Stomach (tissue), 9 donors: ENCODE data around the gene USP21. TPM values are rescaled to one million over a fixed set of nuclear protein-coding genes. Genes with fewer than 3 reads are reported as not detected.
A peak's percentile ranks its signal among the peaks of the same experiment; 100 is the strongest.

Experiments used
- DNase-seq, 2 donors: peaks; one replicate each; pipeline versions ENCODE4 v3.0.0 to v3.0.0-alpha.2; 2013 to 2019
- H3K27ac ChIP-seq, 5 donors: fragments of 200-600 bp in 4 of 5; sonication (generic) in 4 of 5; one replicate each; pipeline ENCODE4 v1.5.1; 2013 to 2019; ENCODE audit warnings: mild to moderate bottlenecking in 1 of 5, moderate library complexity in 1 of 5
- H3K27me3 ChIP-seq, 3 donors: fragments of 200-600 bp; sonication (generic); one replicate each; pipeline ENCODE4 v1.5.1; 2017 to 2019; ENCODE audit warnings: mixed run types in 1 of 3
- H3K36me3 ChIP-seq, 4 donors: fragments of 200-600 bp; sonication (generic); 1 replicate in 3 of 4; 2 replicates in 1 of 4; pipeline ENCODE4 v1.5.1; 2016 to 2019
- H3K4me1 ChIP-seq, 4 donors: fragments of 200-600 bp; sonication (generic); one replicate each; pipeline ENCODE4 v1.5.1; 2016 to 2019
- H3K4me3 ChIP-seq, 4 donors: fragments of 200-600 bp; sonication (generic) in 3 of 4; one replicate each; pipeline ENCODE4 v1.5.1; 2016 to 2019; ENCODE audit warnings: mild to moderate bottlenecking in 1 of 4
- H3K9me3 ChIP-seq, 4 donors: fragments of 200-600 bp; sonication (generic); one replicate each; pipeline ENCODE4 v1.5.1; 2016 to 2019
- EP300 ChIP-seq: sonication (generic); formaldehyde crosslinking; IDR thresholded peaks from one replicate; pipeline ENCODE4 v1.6.1; 2017; ENCODE audit warnings: antibody characterized with exemption
- POLR2A ChIP-seq, 4 donors: fragments of 450-650 bp; IDR thresholded peaks; one replicate each; pipeline ENCODE4 v1.6.1; 2016; ENCODE audit warnings: antibody characterized with exemption in 4 of 4, control low read depth in 2 of 4, mild to moderate bottlenecking in 1 of 4, moderate library complexity in 1 of 4
- POLR2AphosphoS5 ChIP-seq, 3 donors: sonication (generic); formaldehyde crosslinking; IDR thresholded peaks; one replicate each; pipeline ENCODE4 v1.6.1; 2016; ENCODE audit warnings: antibody characterized with exemption in 3 of 3
- WGBS, 5 donors: extraction: QIAGEN DNeasy Blood & Tissue Kit in 3 of 5; methylation state at CpG; one replicate each; pipeline versions ENCODE4 v1.1.5 to v1.1.7; 2013 to 2018; 5-methylcytosine and 5-hydroxymethylcytosine counted together
- intact Hi-C: fragments of 100-400 bp; cut with DNase I; formaldehyde crosslinking; loops from one replicate; pipeline ENCODE4 v1.15.1; 2023; ENCODE audit warnings: low total_unique reads
- polyA plus RNA-seq, 3 donors: library from polyadenylated mRNA; stranded (reverse); fragments of 200-250 nt; gene quantifications; one replicate each; pipeline ENCODE4 v1.2.3, GENCODE V29; 2013
- total RNA-seq, 5 donors: library from RNA; depleted of rRNA; stranded (reverse); fragments of >200 nt; gene quantifications; one replicate each; pipeline versions ENCODE4 v1.1.0 to v1.2.3, GENCODE V29; 2014 to 2016
- TF ChIP-seq, protein P1 (sequence below), 7 experiments: fragments of 450-650 bp in 4 of 7; fragments of 200-600 bp in 3 of 7; sonication (generic) in 3 of 7; IDR thresholded peaks; one replicate each; pipeline ENCODE4 v1.5.1; 2016 to 2019; ENCODE audit warnings: antibody characterized with exemption in 7 of 7, control low read depth in 2 of 7, mild to moderate bottlenecking in 1 of 7
- donor health status: healthy with polysubstance abuse.
- donor health status: Bipolar disorder and iron deficiency.
- donor health status: healthy.

USP21 gene
- total and polyA plus RNA-seq, 8 donors, result 13.6 to 35.3 (median 19.9) TPM

GRCh38 chr1:161127649-161128048 lies 31.7 kb upstream of the USP21 start:
- DNase-seq, result no peak
- Histone ChIP-seq H3K9me3 (no peaks in the 10 kb centered on the region), H3K4me1 (peaks cover 17 to 54% (median 42%) of the 10 kb centered on the region in 4 donors), H3K27ac (peak overlapping the region in 1 of 5 donors; percentile 38), H3K27me3 (no peaks in the 10 kb centered on the region), H3K36me3 (peaks cover 50 to 73% (median 73%) of the 10 kb centered on the region in 4 donors), H3K4me3 (no peak overlapping the region)
- TF ChIP-seq POLR2AphosphoS5 (IDR thresholded peaks at IDR 0.05) (no peak), POLR2A (IDR thresholded peaks at IDR 0.05) (no peak), EP300 (no peak)
- TF ChIP-seq, protein P1, sequence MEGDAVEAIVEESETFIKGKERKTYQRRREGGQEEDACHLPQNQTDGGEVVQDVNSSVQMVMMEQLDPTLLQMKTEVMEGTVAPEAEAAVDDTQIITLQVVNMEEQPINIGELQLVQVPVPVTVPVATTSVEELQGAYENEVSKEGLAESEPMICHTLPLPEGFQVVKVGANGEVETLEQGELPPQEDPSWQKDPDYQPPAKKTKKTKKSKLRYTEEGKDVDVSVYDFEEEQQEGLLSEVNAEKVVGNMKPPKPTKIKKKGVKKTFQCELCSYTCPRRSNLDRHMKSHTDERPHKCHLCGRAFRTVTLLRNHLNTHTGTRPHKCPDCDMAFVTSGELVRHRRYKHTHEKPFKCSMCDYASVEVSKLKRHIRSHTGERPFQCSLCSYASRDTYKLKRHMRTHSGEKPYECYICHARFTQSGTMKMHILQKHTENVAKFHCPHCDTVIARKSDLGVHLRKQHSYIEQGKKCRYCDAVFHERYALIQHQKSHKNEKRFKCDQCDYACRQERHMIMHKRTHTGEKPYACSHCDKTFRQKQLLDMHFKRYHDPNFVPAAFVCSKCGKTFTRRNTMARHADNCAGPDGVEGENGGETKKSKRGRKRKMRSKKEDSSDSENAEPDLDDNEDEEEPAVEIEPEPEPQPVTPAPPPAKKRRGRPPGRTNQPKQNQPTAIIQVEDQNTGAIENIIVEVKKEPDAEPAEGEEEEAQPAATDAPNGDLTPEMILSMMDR (IDR thresholded peaks at IDR 0.05), result no peak
- intact Hi-C loops, result no loop called here
- WGBS, 5 donors, result 75 to 91% (median 80%) methylated on average over 2 of the region's 2 CpGs

GRCh38 chr1:161128591-161129420 lies 30.5 kb upstream of the USP21 start:
- Histone ChIP-seq H3K27ac (no peak overlapping the region), H3K9me3 (no peaks in the 10 kb centered on the region), H3K4me3 (no peak overlapping the region), H3K27me3 (no peaks in the 10 kb centered on the region), H3K4me1 (peaks cover 21 to 60% (median 48%) of the 10 kb centered on the region in 4 donors), H3K36me3 (peaks cover 39 to 62% (median 61%) of the 10 kb centered on the region in 4 donors)
- no peak for DNase-seq
- intact Hi-C loops, result no loop called here
- TF ChIP-seq, protein P1 (IDR thresholded peaks at IDR 0.05), result no peak
- no peak for TF ChIP-seq POLR2AphosphoS5 (IDR thresholded peaks at IDR 0.05)
- no peak for TF ChIP-seq EP300
- no peak for TF ChIP-seq POLR2A (IDR thresholded peaks at IDR 0.05)
- WGBS, 5 donors, result 90 to 96% (median 93%) methylated on average over 4 of the region's 4 CpGs

DNA sequence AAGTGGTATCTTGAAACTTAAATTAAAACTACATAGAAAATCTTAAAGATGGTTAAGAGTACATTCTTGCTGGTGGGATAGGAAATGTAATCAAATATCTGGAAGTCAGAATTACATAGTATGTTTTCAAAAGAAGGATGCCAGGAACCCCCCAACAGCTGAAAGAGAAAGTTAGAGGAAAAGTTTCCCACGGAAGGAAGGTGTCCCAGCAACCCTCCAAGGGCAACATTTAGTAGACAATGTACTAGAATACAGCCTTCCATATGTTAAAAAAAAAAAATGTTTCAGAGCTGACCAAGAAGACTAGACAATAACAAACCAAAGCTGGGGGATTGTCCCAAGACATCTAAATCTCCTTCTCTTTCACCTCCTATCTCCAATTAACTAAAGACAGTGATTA lies 29.0 kb upstream of the USP21 start:
- WGBS, 5 donors, result 26 to 61% (median 43%) methylated on average over 1 of the region's 1 CpG
- Histone ChIP-seq H3K27me3 (no peaks in the 10 kb centered on the region), H3K4me1 (peaks cover 28 to 73% (median 61%) of the 10 kb centered on the region in 4 donors), H3K36me3 (peaks cover 28 to 52% (median 47%) of the 10 kb centered on the region in 4 donors), H3K9me3 (no peaks in the 10 kb centered on the region), H3K27ac (peak overlapping the region in 1 of 5 donors; percentile 19), H3K4me3 (no peak overlapping the region)
- TF ChIP-seq POLR2A (IDR thresholded peaks at IDR 0.05) (no peak), POLR2AphosphoS5 (IDR thresholded peaks at IDR 0.05) (no peak), EP300 (no peak)
- TF ChIP-seq, protein P1 (IDR thresholded peaks at IDR 0.05), result no peak
- no peak for DNase-seq
- intact Hi-C loops, result no loop called here

- Histone ChIP-seq H3K36me3 (peaks cover 21 to 37% (median 32%) of the 10 kb centered on the region in 4 donors), H3K27me3 (no peaks in the 10 kb centered on the region), H3K9me3 (no peaks in the 10 kb centered on the region), H3K4me3 (peak overlapping the region; percentile 66 to 79 (median 74)), H3K27ac (peak overlapping the region; percentile 90 to 97 (median 96)), H3K4me1 (peaks cover 28 to 71% (median 59%) of the 10 kb centered on the region in 4 donors)
- WGBS, 5 donors, result 4 to 6% (median 5%) methylated on average over 22 of the region's 22 CpGs
- intact Hi-C loops, result no loop called here
- TF ChIP-seq POLR2AphosphoS5 (IDR thresholded peaks at IDR 0.05) (no peak), POLR2A (IDR thresholded peaks at IDR 0.05) (no peak), EP300 (no peak)
- TF ChIP-seq, protein P1 (IDR thresholded peaks at IDR 0.05), result no peak
- DNase-seq, result peak in 1 of 2 donors; percentile 54
Observed at GRCh38 chr1:161131523-161132409, 27.5 kb upstream of the USP21 start.
